IMR-90 (cell line): Measurements from ENCODE around the gene LMTK2. TPM values are rescaled to one million over a fixed set of nuclear protein-coding genes. Genes with fewer than 3 reads are reported as not detected.

Source experiments
- ATAC-seq: fragments of 200-7000 bp; cut with Tn5 transposase; 2 replicates; pipeline ENCODE4 v1.9.1; 2020; ENCODE audit warnings: low read depth, mild to moderate bottlenecking, moderate library complexity
- BruUV-seq: library from RNA; stranded (reverse); fragments of 400-500 nt; replicated peaks from 2 replicates; lab custom pipeline; 2021; lab: Mats Ljungman, UMichigan
- CTCF ChIA-PET: fragments of 300-600 bp; formaldehyde crosslinking; extraction: SDS; loops from one replicate; lab custom pipeline; 2021; ENCODE audit warnings: antibody characterized with exemption; lab: Yijun Ruan, JAX
- POLR2A ChIA-PET: fragments of 300-600 bp; sonication (Branson Sonifier 250); formaldehyde crosslinking; loops from one replicate; lab custom pipeline; 2022; ENCODE audit warnings: antibody characterized with exemption; ENCODE audit not compliant: unreplicated experiment; lab: Charles Lee
- DNase-seq: peaks from one replicate; pipeline ENCODE4 v3.0.0; 2013
- H2AFZ ChIP-seq: replicated peaks from 2 replicates; pipeline ENCODE3; 2013; ENCODE audit warnings: low read length, mild to moderate bottlenecking; ENCODE audit not compliant: poor library complexity
- H2AK5ac ChIP-seq: 2 replicates; pipeline ENCODE4 v1.6.1; 2013; ENCODE audit warnings: low read depth, low read length, inconsistent platforms
- H2AK9ac ChIP-seq: replicated peaks from 2 replicates; pipeline ENCODE3; 2013; ENCODE audit warnings: mild to moderate bottlenecking, low read depth, low read length, moderate library complexity; ENCODE audit not compliant: poor library complexity
- H2BK120ac ChIP-seq: 2 replicates; pipeline ENCODE4 v1.6.1; 2013; ENCODE audit warnings: low read depth, low read length, inconsistent platforms
- H2BK15ac ChIP-seq: 3 replicates; pipeline ENCODE4 v1.6.1; 2013; ENCODE audit warnings: low read depth, low read length, inconsistent platforms
- H2BK20ac ChIP-seq: 2 replicates; pipeline ENCODE4 v1.6.1; 2013; ENCODE audit warnings: low read depth, mild to moderate bottlenecking, inconsistent platforms, low read length, moderate library complexity
- H2BK5ac ChIP-seq: 2 replicates; pipeline ENCODE4 v1.6.1; 2013; ENCODE audit warnings: mild to moderate bottlenecking, low read depth, low read length, inconsistent platforms; ENCODE audit not compliant: poor library complexity, severe bottlenecking
- H3K14ac ChIP-seq: replicated peaks from 2 replicates; pipeline ENCODE4 v1.6.1; 2013; ENCODE audit warnings: low read depth, low read length, inconsistent platforms
- H3K18ac ChIP-seq: 2 replicates; pipeline ENCODE4 v1.6.1; 2013; ENCODE audit warnings: low read depth, low read length, control low read depth
- H3K23ac ChIP-seq: 2 replicates; pipeline ENCODE4 v1.6.1; 2013; ENCODE audit warnings: low read depth, low read length, inconsistent platforms
- H3K27ac ChIP-seq: 2 replicates; pipeline ENCODE4 v1.5.1; 2013; ENCODE audit warnings: mild to moderate bottlenecking, control low read depth, low read length; ENCODE audit not compliant: insufficient read depth
- H3K27me3 ChIP-seq: 2 replicates; pipeline ENCODE4 v1.6.1; 2013; ENCODE audit warnings: low read length; ENCODE audit not compliant: control insufficient read depth, insufficient read depth
- H3K36me3 ChIP-seq: 2 replicates; pipeline ENCODE4 v1.6.1; 2013; ENCODE audit warnings: low read length, mixed read lengths; ENCODE audit not compliant: control insufficient read depth, insufficient read depth
- H3K4ac ChIP-seq: 2 replicates; pipeline ENCODE4 v1.6.1; 2013; ENCODE audit warnings: low read depth, low read length, inconsistent platforms
- H3K4me1 ChIP-seq: 2 replicates; pipeline ENCODE4 v1.6.1; 2013; ENCODE audit warnings: low read length, mixed read lengths; ENCODE audit not compliant: control insufficient read depth, insufficient read depth
- H3K4me2 ChIP-seq: 2 replicates; pipeline ENCODE4 v1.6.1; 2013; ENCODE audit warnings: low read depth, mild to moderate bottlenecking, control low read depth, low read length, moderate library complexity
- H3K4me3 ChIP-seq: 2 replicates; pipeline ENCODE4 v1.5.1; 2013; ENCODE audit warnings: low read depth, mild to moderate bottlenecking, control low read depth, low read length, moderate library complexity; ENCODE audit not compliant: insufficient read depth
- H3K56ac ChIP-seq: 2 replicates; pipeline ENCODE4 v1.6.1; 2013; ENCODE audit warnings: low read length, inconsistent platforms; ENCODE audit not compliant: insufficient read depth; ENCODE audit errors: extremely low read depth
- H3K79me1 ChIP-seq, 2 experiments: 2 replicates each; pipeline ENCODE4 v1.6.1; 2013; ENCODE audit warnings: low read length in 2 of 2, inconsistent platforms in 1 of 2, low read depth in 1 of 2
- H3K9ac ChIP-seq: 2 replicates; pipeline ENCODE4 v1.6.1; 2013; ENCODE audit warnings: low read depth, low read length, control low read depth
- H3K9me1 ChIP-seq: 2 replicates; pipeline ENCODE4 v1.6.1; 2013; ENCODE audit warnings: low read length, inconsistent platforms; ENCODE audit not compliant: insufficient read depth
- H3K9me3 ChIP-seq: 2 replicates; pipeline ENCODE4 v1.6.1; 2013; ENCODE audit warnings: low read length; ENCODE audit not compliant: control insufficient read depth, insufficient read depth
- H4K20me1 ChIP-seq: 2 replicates; pipeline ENCODE4 v1.6.1; 2013; ENCODE audit warnings: low read length, inconsistent platforms; ENCODE audit not compliant: insufficient read depth
- H4K5ac ChIP-seq: 2 replicates; pipeline ENCODE4 v1.6.1; 2013; ENCODE audit warnings: mild to moderate bottlenecking, low read depth, low read length, control low read depth
- H4K8ac ChIP-seq, 2 experiments: 2 replicates each; pipeline ENCODE4 v1.6.1; 2013; ENCODE audit warnings: low read depth in 2 of 2, low read length in 2 of 2, control low read depth in 1 of 2, inconsistent platforms in 1 of 2
- H4K91ac ChIP-seq: 2 replicates; pipeline ENCODE4 v1.6.1; 2013; ENCODE audit warnings: low read depth, low read length, inconsistent platforms; ENCODE audit not compliant: insufficient read depth
- BHLHE40 ChIP-seq: fragments of 150-350 bp; IDR thresholded peaks from 2 replicates; pipeline ENCODE4 v1.6.1; 2016; ENCODE audit warnings: mild to moderate bottlenecking, low read depth, low read length
- MAFK ChIP-seq: IDR thresholded peaks from 2 replicates; pipeline ENCODE4 v1.6.1; 2012; ENCODE audit warnings: low read depth, low read length, improper control_type of control experiment
- NFE2L2 ChIP-seq: fragments of 150-350 bp; IDR thresholded peaks from 2 replicates; pipeline ENCODE4 v1.6.1; 2016; ENCODE audit warnings: low read depth, mild to moderate bottlenecking, low read length
- RFX5 ChIP-seq: IDR thresholded peaks from 2 replicates; pipeline ENCODE4 v1.8.0; 2012; ENCODE audit warnings: low read depth, mild to moderate bottlenecking, low read length, moderate library complexity
- WGBS, 2 experiments: methylation state at CpG; one replicate each; pipeline versions ENCODE4 v1.1.5 to v1.1.7; 2013; ENCODE audit warnings: missing lambda C conversion rate in 2 of 2; ENCODE audit not compliant: insufficient read length in 1 of 2; ENCODE audit errors: extremely low coverage in 2 of 2; 5-methylcytosine and 5-hydroxymethylcytosine counted together
- dilution Hi-C: fragments of 300-500 bp; cut with HindIII; formaldehyde crosslinking; loops from one replicate; pipeline ENCODE4 v1.14.3; 2018; ENCODE audit warnings: low sequenced_read_pairs; ENCODE audit not compliant: unreplicated experiment
- in situ Hi-C: fragments of 300-500 bp; cut with MboI; formaldehyde crosslinking; loops from 3 replicates; pipeline ENCODE4 v1.14.3; 2019; ENCODE audit warnings: low sequenced_read_pairs, inconsistent platforms, mixed read lengths
- intact Hi-C: fragments of 100-400 bp; cut with micrococcal nuclease; formaldehyde crosslinking; loops from 2 replicates; pipeline ENCODE4 v1.10.0; 2022
- polyA plus RNA-seq, 3 experiments: library from polyadenylated mRNA; depleted of rRNA; stranded (reverse); fragments of >200 nt; gene quantifications; 2 replicates each; pipeline ENCODE4 v1.2.3, GENCODE V29; 2012; ENCODE audit warnings: low replicate concordance in 1 of 3
- total RNA-seq: library from RNA; depleted of rRNA; stranded (reverse); fragments of >200 nt; gene quantifications from 2 replicates; pipeline ENCODE4 v1.2.3, GENCODE V29; 2012

The LMTK2 gene
- total and polyA plus RNA-seq, 2 of the 4 experiments (the other 2 are of a cell fraction): 4.4 to 5.0 TPM

- peaks cover 10% of the 10 kb centered on the region for H3K9me1 ChIP-seq
- no peak overlapping the region for H3K23ac ChIP-seq
- no TSS peak for BruUV-seq
- H2AK5ac ChIP-seq: no peak overlapping the region
- H2BK120ac ChIP-seq: no peak overlapping the region
- H3K4me3 ChIP-seq: no peak overlapping the region
- ChIA-PET POLR2A (no interaction called here), CTCF (no interaction called here)
- TF ChIP-seq RFX5 (no peak), BHLHE40 (no peak), MAFK (no peak), NFE2L2 (no peak)
- no peak overlapping the region for H4K91ac ChIP-seq
- no peak overlapping the region for H3K14ac ChIP-seq
- H4K5ac ChIP-seq: no peak overlapping the region
- dilution Hi-C loops (no loop called here), intact Hi-C loops (loop anchor here (10.0 kb wide), 1 partner anchor 729 kb away; no protein-coding TSS in a partner anchor), in situ Hi-C loops (no loop called here)
- no CpG with 5 or more reads among the region's 10 CpGs for whole genome bisulfite sequencing, 2 experiments
- H4K8ac ChIP-seq: no peak overlapping the region
- H2BK5ac ChIP-seq: no peak overlapping the region
- no peak overlapping the region for H2BK15ac ChIP-seq
- no peak overlapping the region for H3K18ac ChIP-seq
- H3K36me3 ChIP-seq: no peaks in the 10 kb centered on the region
- no peak overlapping the region for H3K56ac ChIP-seq
- no peak overlapping the region for H2AFZ ChIP-seq
- H3K4ac ChIP-seq: no peak overlapping the region
- H3K27ac ChIP-seq: no peak overlapping the region
- peaks cover 7% of the 10 kb centered on the region for H3K4me1 ChIP-seq
- no peak overlapping the region for H2BK20ac ChIP-seq
- H3K27me3 ChIP-seq: no peaks in the 10 kb centered on the region
- no peak overlapping the region for H3K4me2 ChIP-seq
- peaks cover 24% of the 10 kb centered on the region for H4K20me1 ChIP-seq
- DNase-seq: no peak
- peaks cover 31 to 33% of the 10 kb centered on the region in 2 experiments for H3K79me1 ChIP-seq
- H3K9ac ChIP-seq: no peak overlapping the region
- H2AK9ac ChIP-seq: no peak overlapping the region
- ATAC-seq: no peak
- H3K9me3 ChIP-seq: no peaks in the 10 kb centered on the region
Measured at GRCh38 chr7:98115746-98116525, 9.3 kb downstream of the LMTK2 start.
